Stimulated activated CD8-positive, alpha-beta memory T cell treated with anti-CD3 and anti-CD28 coated beads, Interleukin-12 subunit alpha, Interleukin-12 subunit beta, amount 100 ng/mL, for 1 hour (primary cell): ENCODE data around the gene ATF1.
"Not testable (repeated sequence)": the region's sequence is repeated elsewhere in the genome, so short reads cannot be mapped to it uniquely, and the experiment has no call there.

ENCODE experiments used
- DNase-seq: peaks from one replicate; pipeline ENCODE4 v3.0.0-alpha.2; 2020; ENCODE audit warnings: low read depth

The ATF1 gene

DNA sequence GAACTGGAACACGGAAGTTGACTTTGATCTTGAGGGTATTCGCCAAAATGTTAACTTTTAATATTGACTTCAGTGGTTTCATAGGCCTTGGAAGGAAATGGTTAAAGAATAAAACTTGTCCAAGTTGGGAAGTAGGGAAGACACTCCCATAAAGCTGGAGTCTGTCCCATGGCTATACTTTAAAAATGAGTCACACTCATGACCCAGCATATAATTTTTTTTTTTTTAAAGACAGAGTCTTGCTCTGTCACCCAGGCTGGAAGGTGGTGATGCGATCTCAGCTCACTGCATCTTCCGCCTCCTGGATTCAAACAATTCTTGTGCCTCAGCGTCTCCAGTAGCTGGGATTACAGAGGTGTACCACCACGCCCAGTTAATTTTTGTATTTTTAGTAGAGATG lies 98.4 kb downstream of the ATF1 start:
- no peak for DNase-seq

DNA sequence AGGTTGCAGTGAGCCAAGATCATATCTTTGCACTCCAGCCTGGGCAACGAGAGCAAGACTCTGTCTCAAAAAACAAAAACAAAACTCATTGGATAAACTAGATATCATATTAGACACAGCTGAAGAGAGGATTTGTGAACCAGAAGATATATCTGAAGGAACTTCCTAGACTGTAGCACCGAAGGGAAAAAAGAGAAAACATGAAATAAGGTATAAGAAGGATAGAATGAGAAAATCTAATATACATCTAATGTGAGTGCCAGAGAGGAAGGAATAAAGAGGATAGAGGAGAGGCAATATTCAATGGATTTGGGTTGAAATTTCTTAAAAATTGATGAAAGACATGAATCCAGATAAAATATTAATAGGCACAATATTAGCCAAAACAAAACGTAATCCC lies 101.4 kb downstream of the ATF1 start:
- DNase-seq: no peak

- DNase-seq: not testable (repeated sequence)
Measured at GRCh38 chr12:50868881-50869280, 105.0 kb downstream of the ATF1 start.
